HepG2 (cell line): ENCODE data around the gene GALNT17. TPM values are rescaled to one million over a fixed set of nuclear protein-coding genes. Genes with fewer than 3 reads are reported as not detected.

Experiments
- ATAC-seq: fragments of 200-7000 bp; cut with Tn5 transposase; 3 replicates; pipeline ENCODE4 v1.9.1; 2020; ENCODE audit warnings: mild to moderate bottlenecking, moderate library complexity
- BruUV-seq: library from RNA; stranded (reverse); fragments of 400-500 nt; replicated peaks from 2 replicates; lab custom pipeline; 2021; lab: Mats Ljungman, UMichigan
- CTCF ChIA-PET: fragments of 300-600 bp; formaldehyde crosslinking; extraction: SDS; loops from one replicate; lab custom pipeline; 2021; ENCODE audit warnings: low total read pairs, inconsistent platforms, low intra/inter-chr PET ratio; lab: Yijun Ruan, JAX
- POLR2A ChIA-PET: fragments of 350-600 bp; sonication (Branson Sonifier 250); formaldehyde crosslinking; loops from one replicate; lab custom pipeline; 2020; ENCODE audit warnings: antibody characterized with exemption, inconsistent platforms; lab: Yijun Ruan, JAX
- DNase-seq: peaks from one replicate; pipeline ENCODE4 v3.0.0-alpha.2; 2015; ENCODE audit warnings: low spot score
- FAIRE-seq: peaks from 3 replicates; lab custom pipeline; 2011; peaks lifted over from hg19 to GRCh38; lab: Jason Lieb, UNC
- H2AFZ ChIP-seq: one replicate; pipeline ENCODE4 v1.6.1; 2011; ENCODE audit warnings: low read length, inconsistent platforms
- H3K27ac ChIP-seq: fragments of 300-600 bp; 3 replicates; pipeline ENCODE4 v1.8.0; 2011; ENCODE audit warnings: mixed run types, mild to moderate bottlenecking, mixed read lengths, low read length, inconsistent platforms; ENCODE audit not compliant: insufficient read depth; ENCODE audit errors: extremely low read length
- H3K27me3 ChIP-seq, 2 experiments: fragments of 200-600 bp in 1 of 2; 2 replicates in 1 of 2; 3 replicates in 1 of 2; pipeline versions ENCODE4 v1.6.0 to v1.8.0; 2011; ENCODE audit warnings: low read length in 2 of 2, mild to moderate bottlenecking in 2 of 2, moderate library complexity in 2 of 2, inconsistent platforms in 1 of 2; ENCODE audit not compliant: insufficient read depth in 2 of 2, control insufficient read depth in 1 of 2
- H3K36me3 ChIP-seq, 2 experiments: fragments of 200-600 bp in 1 of 2; replicated peaks in 1 of 2; 2 replicates in 1 of 2; 3 replicates in 1 of 2; pipeline versions ENCODE4 v1.5.1 to v1.8.0; 2011; ENCODE audit warnings: low read length in 2 of 2, inconsistent platforms in 1 of 2; ENCODE audit not compliant: insufficient read depth in 2 of 2, control insufficient read depth in 1 of 2
- H3K4me1 ChIP-seq: 2 replicates; pipeline ENCODE4 v1.5.1; 2012; ENCODE audit warnings: low read length, inconsistent platforms; ENCODE audit not compliant: insufficient read depth
- H3K4me2 ChIP-seq: 2 replicates; pipeline ENCODE4 v1.6.0; 2011; ENCODE audit warnings: low read depth, low read length, inconsistent platforms
- H3K4me3 ChIP-seq, 3 experiments: fragments of 200-600 bp in 1 of 3; sonication (generic), shearing (Covaris generic) in 1 of 3; replicated peaks in 1 of 3; 2 replicates each; pipeline ENCODE4 v1.5.1; 2011 to 2016; ENCODE audit warnings: low read length in 3 of 3, inconsistent platforms in 2 of 3, low read depth in 2 of 3, mild to moderate bottlenecking in 2 of 3, control low read depth in 1 of 3, mixed read lengths in 1 of 3; ENCODE audit not compliant: insufficient read depth in 1 of 3
- H3K79me2 ChIP-seq: one replicate; pipeline ENCODE4 v1.6.1; 2011; ENCODE audit warnings: low read length, inconsistent platforms; ENCODE audit not compliant: insufficient read depth
- H3K9ac ChIP-seq: 2 replicates; pipeline ENCODE4 v1.6.0; 2011; ENCODE audit warnings: mild to moderate bottlenecking, low read depth, low read length, inconsistent platforms; ENCODE audit not compliant: insufficient read depth
- H3K9me3 ChIP-seq: 2 replicates; pipeline ENCODE4 v1.5.1; 2012; ENCODE audit warnings: mild to moderate bottlenecking, low read length
- H4K20me1 ChIP-seq: 2 replicates; pipeline ENCODE4 v1.6.0; 2011; ENCODE audit warnings: inconsistent platforms, mild to moderate bottlenecking, low read length, moderate library complexity; ENCODE audit not compliant: insufficient read depth
- AGO2 ChIP-seq: fragments of 200-400 bp; formaldehyde crosslinking; optimal IDR thresholded peaks from 2 replicates; pipeline ENCODE3; 2017; ENCODE audit warnings: mild to moderate bottlenecking, low read depth, low read length, moderate library complexity
- ATAD3A ChIP-seq: sonication (generic); formaldehyde crosslinking; IDR thresholded peaks from 2 replicates; pipeline ENCODE4 v1.4.0; 2020; ENCODE audit warnings: missing genetic modification reagents
- CENPBD1 ChIP-seq: sonication (generic); formaldehyde crosslinking; IDR thresholded peaks from 2 replicates; pipeline ENCODE4 v1.8.0; 2022; ENCODE audit warnings: missing genetic modification reagents, low read depth, mild to moderate bottlenecking, borderline replicate concordance
- EEA1 ChIP-seq: sonication (generic); formaldehyde crosslinking; IDR thresholded peaks from 2 replicates; pipeline ENCODE4 v1.5.1; 2020; ENCODE audit warnings: mild to moderate bottlenecking, missing genetic modification reagents, borderline replicate concordance
- PRPF4 ChIP-seq: fragments of 200-400 bp; formaldehyde crosslinking; IDR thresholded peaks from 2 replicates; pipeline ENCODE4 v1.6.1; 2016; ENCODE audit warnings: low read length, low read depth; ENCODE audit not compliant: poor library complexity, severe bottlenecking
- TCF7 ChIP-seq: sonication (generic); IDR thresholded peaks from 2 replicates; pipeline ENCODE4 v1.6.1; 2016; ENCODE audit warnings: antibody characterized with exemption, low read depth
- TFDP1 ChIP-seq: IDR thresholded peaks from 2 replicates; pipeline ENCODE4 v1.6.1; 2016; ENCODE audit warnings: missing compliant biosample characterization, missing genetic modification reagents, borderline replicate concordance
- ZFYVE20 ChIP-seq: sonication (generic); formaldehyde crosslinking; IDR thresholded peaks from 2 replicates; pipeline ENCODE4 v1.8.0; 2023; ENCODE audit warnings: low read depth, mild to moderate bottlenecking, moderate library complexity, missing genetic modification reagents, borderline replicate concordance
- ZKSCAN1 ChIP-seq: fragments of 150-350 bp; IDR thresholded peaks from 2 replicates; pipeline ENCODE4 v1.6.1; 2014; ENCODE audit warnings: low read length
- ZNF225 ChIP-seq: sonication (generic); formaldehyde crosslinking; IDR thresholded peaks from 2 replicates; pipeline ENCODE4 v1.4.0; 2020; ENCODE audit warnings: mild to moderate bottlenecking, missing genetic modification reagents
- ZNF672 ChIP-seq: sonication (generic); formaldehyde crosslinking; IDR thresholded peaks from 2 replicates; pipeline ENCODE4 v1.8.1; 2022; ENCODE audit warnings: missing genetic modification reagents
- ZNF678 ChIP-seq: sonication (generic); formaldehyde crosslinking; IDR thresholded peaks from 2 replicates; pipeline ENCODE4 v1.4.0; 2020; ENCODE audit warnings: mild to moderate bottlenecking, missing genetic modification reagents
- WGBS: methylation state at CpG from one replicate; pipeline ENCODE4 v1.1.6; 2017; ENCODE audit warnings: low lambda C conversion rate; 5-methylcytosine and 5-hydroxymethylcytosine counted together
- in situ Hi-C: cut with HindIII; loops from 2 replicates; pipeline ENCODE4 v1.10.0; 2017; ENCODE audit warnings: low pct_unique_long_range_greater_than_20kb; ENCODE audit not compliant: extremely low pct_ligation_motif_present
- intact Hi-C: fragments of 100-400 bp; cut with micrococcal nuclease; formaldehyde crosslinking; loops from one replicate; pipeline ENCODE4 v1.10.0; 2022; ENCODE audit not compliant: unreplicated experiment
- polyA plus RNA-seq, 8 experiments: library from polyadenylated mRNA; depleted of rRNA in 3 of 8; stranded (reverse) in 7 of 8; unstranded in 1 of 8; fragments of >200 nt; fragmentation: Illumina TruSeq in 4 of 8; extraction: Trizol in 4 of 8; gene quantifications; 2 replicates each; pipeline versions ENCODE4 v1.2.1 to v1.2.3, GENCODE V29; 2011 to 2016; ENCODE audit warnings: low read depth in 4 of 8, missing spikeins in 1 of 8, mixed read lengths in 1 of 8; ENCODE audit not compliant: insufficient read depth in 1 of 8
- total RNA-seq, 5 experiments: library from RNA; depleted of rRNA; stranded (reverse); fragments of >200 nt; fragmentation: Illumina TruSeq; extraction: Trizol; gene quantifications; 2 replicates each; pipeline ENCODE4 v1.2.3, GENCODE V29; 2016; ENCODE audit warnings: low read depth in 1 of 5
- TF ChIP-seq, protein P1 (sequence below): sonication (generic); formaldehyde crosslinking; IDR thresholded peaks from 2 replicates; pipeline ENCODE4 v1.8.0; 2022; ENCODE audit warnings: low read depth, missing genetic modification reagents
- TF ChIP-seq, protein P2 (sequence below): sonication (generic); formaldehyde crosslinking; IDR thresholded peaks from 2 replicates; pipeline ENCODE4 v1.8.1; 2023; ENCODE audit warnings: missing genetic modification reagents, mild to moderate bottlenecking, borderline replicate concordance

Gene GALNT17
- total and polyA plus RNA-seq, 2 of the 13 experiments (the other 11 are each of a cell fraction or from before 2014, with no cell fraction given) = not detected

DNA sequence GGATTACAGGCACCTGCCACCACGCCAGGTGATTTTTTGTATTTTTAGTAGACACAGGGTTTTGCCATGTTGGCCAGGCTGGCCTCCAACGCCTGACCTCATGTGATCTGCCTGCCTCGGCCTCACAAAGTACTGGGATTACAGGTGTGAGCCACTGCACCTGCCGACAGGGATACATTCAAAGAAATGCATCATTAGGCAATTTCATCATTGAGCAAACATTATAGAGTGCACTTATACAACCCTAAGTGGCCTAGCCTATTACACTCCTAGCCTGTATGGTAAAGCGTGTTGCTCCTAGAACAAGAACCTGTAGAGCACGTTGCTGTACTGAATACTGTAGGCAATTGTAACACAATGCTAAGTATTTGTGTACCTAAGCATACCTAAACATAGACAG is 350.3 kb downstream of the GALNT17 start:
- no peaks in the 10 kb centered on the region for H4K20me1 ChIP-seq
- H3K27ac ChIP-seq = no peak overlapping the region
- H3K9ac ChIP-seq = no peak overlapping the region
- ATAC-seq (no peak), DNase-seq (no peak)
- no TSS peak for BruUV-seq
- in situ Hi-C loops (no loop called here), intact Hi-C loops (no loop called here)
- H3K27me3 ChIP-seq = no peaks in the 10 kb centered on the region; a peak in 1 of 5 replicates
- no peak overlapping the region for H3K4me2 ChIP-seq
- WGBS = 29% methylated on average over 3 of the region's 6 CpGs
- no peak overlapping the region for H3K4me3 ChIP-seq
- no peaks in the 10 kb centered on the region for H3K79me2 ChIP-seq
- no peak overlapping the region for H2AFZ ChIP-seq
- TF ChIP-seq ATAD3A (CRISPR knock-in tag) = no peak
- no peak for TF ChIP-seq TFDP1 (CRISPR knock-in tag)
- TF ChIP-seq EEA1 (CRISPR knock-in tag) = no peak
- no peak for TF ChIP-seq ZNF672 (CRISPR knock-in tag)
- no peak for TF ChIP-seq CENPBD1
- TF ChIP-seq ZFYVE20 = no peak
- TF ChIP-seq AGO2 = no peak
- TF ChIP-seq ZNF225 = no peak
- TF ChIP-seq ZNF678 (CRISPR knock-in tag) = no peak
- no peak for TF ChIP-seq TCF7
- TF ChIP-seq, protein P1, sequence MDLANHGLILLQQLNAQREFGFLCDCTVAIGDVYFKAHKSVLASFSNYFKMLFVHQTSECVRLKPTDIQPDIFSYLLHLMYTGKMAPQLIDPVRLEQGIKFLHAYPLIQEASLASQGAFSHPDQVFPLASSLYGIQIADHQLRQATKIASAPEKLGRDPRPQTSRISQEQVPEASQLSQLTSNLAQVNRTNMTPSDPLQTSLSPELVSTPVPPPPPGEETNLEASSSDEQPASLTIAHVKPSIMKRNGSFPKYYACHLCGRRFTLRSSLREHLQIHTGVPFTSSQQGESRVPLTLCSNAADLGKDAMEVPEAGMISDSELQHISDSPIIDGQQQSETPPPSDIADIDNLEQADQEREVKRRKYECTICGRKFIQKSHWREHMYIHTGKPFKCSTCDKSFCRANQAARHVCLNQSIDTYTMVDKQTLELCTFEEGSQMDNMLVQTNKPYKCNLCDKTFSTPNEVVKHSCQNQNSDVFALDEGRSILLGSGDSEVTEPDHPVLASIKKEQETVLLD (CRISPR knock-in tag) = no peak
- no peak for TF ChIP-seq PRPF4
- TF ChIP-seq, protein P2, sequence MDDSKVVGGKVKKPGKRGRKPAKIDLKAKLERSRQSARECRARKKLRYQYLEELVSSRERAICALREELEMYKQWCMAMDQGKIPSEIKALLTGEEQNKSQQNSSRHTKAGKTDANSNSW (CRISPR knock-in tag) = no peak
- TF ChIP-seq ZKSCAN1 = no peak
- TF ChIP-seq, all 625 proteins: peak for 0
- ChIA-PET POLR2A (no interaction called here), CTCF (no interaction called here)
- no peaks in the 10 kb centered on the region for H3K36me3 ChIP-seq
- no peak for FAIRE-seq
- H3K9me3 ChIP-seq = no peaks in the 10 kb centered on the region
- H3K4me1 ChIP-seq = no peaks in the 10 kb centered on the region
